Loucy (cell line): ENCODE measurements around the gene FXR2.

Source experiments
- CTCF ChIP-seq: fragments of 200-600 bp; sonication (generic); conservative IDR thresholded peaks from 2 replicates; pipeline ENCODE4 v1.5.1; 2014; ENCODE audit warnings: mild to moderate bottlenecking, antibody characterized with exemption, low read length
- EZH2phosphoT487 ChIP-seq: fragments of 200-600 bp; IDR thresholded peaks from 2 replicates; pipeline ENCODE4 v1.6.1; 2018; ENCODE audit warnings: antibody characterized with exemption, mild to moderate bottlenecking, moderate library complexity, borderline replicate concordance

GRCh38 chr17:7640783-7641182 is 26.1 kb upstream of the FXR2 start:
- TF ChIP-seq CTCF (no peak), EZH2phosphoT487 (no peak)
